PC-3 (cell line): ENCODE measurements around the gene RER1. TPM values are rescaled to one million over a fixed set of nuclear protein-coding genes. Genes with fewer than 3 reads are reported as not detected.

ENCODE experiments used
- ATAC-seq: fragments of 200-7000 bp; cut with Tn5 transposase; 2 replicates; pipeline ENCODE4 v1.9.1; 2020; ENCODE audit warnings: mild to moderate bottlenecking, moderate library complexity
- BruUV-seq: library from RNA; stranded (reverse); fragments of 400-500 nt; replicated peaks from 2 replicates; lab custom pipeline; 2021; lab: Mats Ljungman, UMichigan
- CTCF ChIA-PET: fragments of 300-600 bp; sonication (Branson Sonifier 250); formaldehyde crosslinking; loops from one replicate; lab custom pipeline; 2022; ENCODE audit warnings: antibody characterized with exemption; lab: Charles Lee
- POLR2A ChIA-PET: fragments of 300-600 bp; sonication (Branson Sonifier 250); formaldehyde crosslinking; loops from one replicate; lab custom pipeline; 2022; ENCODE audit warnings: antibody characterized with exemption; ENCODE audit not compliant: unreplicated experiment; lab: Charles Lee
- DNase-seq: peaks from one replicate; pipeline ENCODE4 v3.0.0-alpha.2; 2015
- H2AFZ ChIP-seq: fragments of 300-600 bp; sonication (generic); 2 replicates; pipeline ENCODE4 v1.6.0; 2016; ENCODE audit warnings: antibody characterized with exemption, low read length
- H3F3A ChIP-seq: fragments of 300-600 bp; sonication (generic); one replicate; pipeline ENCODE4 v1.6.0; 2017; ENCODE audit warnings: antibody characterized with exemption, low read length, control low read depth, mild to moderate bottlenecking; ENCODE audit not compliant: unreplicated experiment
- H3K27ac ChIP-seq: fragments of 300-600 bp; sonication (generic); 2 replicates; pipeline ENCODE4 v1.5.1; 2016; ENCODE audit warnings: mild to moderate bottlenecking, low read length
- H3K27me3 ChIP-seq: fragments of 300-600 bp; sonication (generic); 2 replicates; pipeline ENCODE4 v1.6.1; 2016; ENCODE audit warnings: low read length, mixed read lengths
- H3K36me3 ChIP-seq: fragments of 300-600 bp; sonication (generic); 2 replicates; pipeline ENCODE4 v1.6.1; 2016; ENCODE audit warnings: low read depth, mixed run types, low read length, mixed read lengths
- H3K4me1 ChIP-seq: fragments of 300-600 bp; sonication (generic); 2 replicates; pipeline ENCODE4 v1.5.1; 2016; ENCODE audit warnings: low read length; ENCODE audit not compliant: insufficient read depth
- H3K4me2 ChIP-seq: fragments of 300-600 bp; sonication (generic); 2 replicates; pipeline ENCODE4 v1.6.0; 2016; ENCODE audit warnings: low read length
- H3K4me3 ChIP-seq: fragments of 300-600 bp; sonication (generic); 2 replicates; pipeline ENCODE4 v1.5.1; 2016; ENCODE audit warnings: mild to moderate bottlenecking, low read length, mixed read lengths
- H3K79me2 ChIP-seq: fragments of 300-600 bp; sonication (generic); 2 replicates; pipeline ENCODE4 v1.6.1; 2017; ENCODE audit warnings: low read length, mixed read lengths
- H3K9ac ChIP-seq: fragments of 300-600 bp; sonication (generic); 2 replicates; pipeline ENCODE4 v1.6.0; 2016; ENCODE audit warnings: mild to moderate bottlenecking, low read length
- H3K9me2 ChIP-seq: fragments of 300-600 bp; sonication (generic); replicated peaks from 2 replicates; pipeline ENCODE4 v1.6.1; 2016; ENCODE audit warnings: mixed run types, low read length, mixed read lengths
- H3K9me3 ChIP-seq: fragments of 300-600 bp; sonication (generic); 2 replicates; pipeline ENCODE4 v1.6.1; 2016; ENCODE audit warnings: low read length, mixed read lengths
- H4K20me1 ChIP-seq: fragments of 300-600 bp; sonication (generic); 2 replicates; pipeline ENCODE4 v1.6.1; 2016; ENCODE audit warnings: low read length, mixed read lengths
- CTCF ChIP-seq: fragments of 300-600 bp; sonication (generic); conservative IDR thresholded peaks from 2 replicates; pipeline ENCODE4 v1.5.1; 2017; ENCODE audit warnings: antibody characterized with exemption, low read depth, mild to moderate bottlenecking, low read length
- EZH2 ChIP-seq: fragments of 300-600 bp; sonication (generic); IDR thresholded peaks from one replicate; pipeline ENCODE4 v1.6.1; 2017; ENCODE audit warnings: antibody characterized with exemption, mild to moderate bottlenecking, low read length; ENCODE audit not compliant: unreplicated experiment
- EZH2phosphoT487 ChIP-seq: fragments of 300-600 bp; sonication (generic); IDR thresholded peaks from 2 replicates; pipeline ENCODE4 v1.6.1; 2018; ENCODE audit warnings: mild to moderate bottlenecking, antibody characterized with exemption, low read length, borderline replicate concordance
- intact Hi-C: fragments of 100-400 bp; cut with micrococcal nuclease; formaldehyde crosslinking; loops from 2 replicates; pipeline ENCODE4 v1.9.0; 2023
- total RNA-seq: library from RNA; depleted of rRNA; stranded (reverse); fragments of >200 nt; gene quantifications from 2 replicates; pipeline ENCODE4 v1.2.3, GENCODE V29; 2014

RER1 gene
- total RNA-seq, 1 experiment from 2014 or later = 160 TPM

GRCh38 chr1:2431103-2431502 is 39.5 kb downstream of the RER1 start:
- Histone ChIP-seq H3K4me2 (no peak overlapping the region), H3K9me2 (no peaks in the 10 kb centered on the region), H3K36me3 (no peaks in the 10 kb centered on the region), H3K4me1 (no peaks in the 10 kb centered on the region), H3K79me2 (no peaks in the 10 kb centered on the region), H2AFZ (no peak overlapping the region), H3K9me3 (no peaks in the 10 kb centered on the region), H3K27me3 (peaks cover 19% of the 10 kb centered on the region), H3K27ac (no peak overlapping the region), H3F3A (no peaks in the 10 kb centered on the region), H3K9ac (no peak overlapping the region), H4K20me1 (no peaks in the 10 kb centered on the region), H3K4me3 (no peak overlapping the region)
- ChIA-PET CTCF (interaction anchor here (0.6 kb wide), 1 partner anchor 39 kb away, joined by 3 read pairs; the partner anchor contains the start of genes MORN1 and RER1), POLR2A (no interaction called here)
- TF ChIP-seq EZH2 (no peak), CTCF (no peak), EZH2phosphoT487 (no peak)
- ATAC-seq = no peak
- BruUV-seq = no TSS peak
- DNase-seq = no peak
- intact Hi-C loops = no loop called here

GRCh38 chr1:2431518-2431917 is 39.9 kb downstream of the RER1 start:
- no peak overlapping the region for H3K27ac ChIP-seq
- H3K4me3 ChIP-seq = no peak overlapping the region
- H4K20me1 ChIP-seq = no peaks in the 10 kb centered on the region
- no peak overlapping the region for H3K4me2 ChIP-seq
- no peaks in the 10 kb centered on the region for H3F3A ChIP-seq
- H3K36me3 ChIP-seq = no peaks in the 10 kb centered on the region
- no peak overlapping the region for H3K9ac ChIP-seq
- TF ChIP-seq CTCF (no peak), EZH2phosphoT487 (no peak), EZH2 (no peak)
- peaks cover 19% of the 10 kb centered on the region for H3K27me3 ChIP-seq
- intact Hi-C loops = no loop called here
- no TSS peak for BruUV-seq
- H3K79me2 ChIP-seq = no peaks in the 10 kb centered on the region
- H3K9me3 ChIP-seq = no peaks in the 10 kb centered on the region
- ATAC-seq (no peak), DNase-seq (no peak)
- POLR2A ChIA-PET = no interaction called here
- no peaks in the 10 kb centered on the region for H3K4me1 ChIP-seq
- no peaks in the 10 kb centered on the region for H3K9me2 ChIP-seq
- H2AFZ ChIP-seq = no peak overlapping the region
- CTCF ChIA-PET = interaction anchor here (0.6 kb wide), 1 partner anchor 40 kb away, joined by 3 read pairs; the partner anchor contains the start of genes MORN1 and RER1

GRCh38 chr1:2432441-2432844 is 40.8 kb downstream of the RER1 start:
- H2AFZ ChIP-seq = no peak overlapping the region
- no TSS peak for BruUV-seq
- no peaks in the 10 kb centered on the region for H3K9me2 ChIP-seq
- TF ChIP-seq EZH2phosphoT487 = no peak
- H3F3A ChIP-seq = no peaks in the 10 kb centered on the region
- no peak overlapping the region for H3K9ac ChIP-seq
- H3K27me3 ChIP-seq = peaks cover 19% of the 10 kb centered on the region
- no peak overlapping the region for H3K27ac ChIP-seq
- no peaks in the 10 kb centered on the region for H3K4me1 ChIP-seq
- ATAC-seq (no peak), DNase-seq (no peak)
- no peak overlapping the region for H3K4me3 ChIP-seq
- CTCF ChIA-PET = no interaction called here
- no peak overlapping the region for H3K4me2 ChIP-seq
- H3K36me3 ChIP-seq = no peaks in the 10 kb centered on the region
- no peaks in the 10 kb centered on the region for H4K20me1 ChIP-seq
- intact Hi-C loops = no loop called here
- POLR2A ChIA-PET = no interaction called here
- no peaks in the 10 kb centered on the region for H3K79me2 ChIP-seq
- H3K9me3 ChIP-seq = no peaks in the 10 kb centered on the region
